Measurements from ENCODE around the gene MRPL20.
A peak's percentile ranks its signal among the peaks of the same experiment; 100 is the strongest.
"Not testable (repeated sequence)": the region's sequence is repeated elsewhere in the genome, so short reads cannot be mapped to it uniquely, and the experiment has no call there.

MRPL20 gene

GRCh38 chr1:1437033-1437903, 30.2 kb upstream of the MRPL20 start:
- DNase-seq, result no peak

GRCh38 chr1:1436630-1437032, 29.5 kb upstream of the MRPL20 start:
- DNase-seq, result no peak

DNA sequence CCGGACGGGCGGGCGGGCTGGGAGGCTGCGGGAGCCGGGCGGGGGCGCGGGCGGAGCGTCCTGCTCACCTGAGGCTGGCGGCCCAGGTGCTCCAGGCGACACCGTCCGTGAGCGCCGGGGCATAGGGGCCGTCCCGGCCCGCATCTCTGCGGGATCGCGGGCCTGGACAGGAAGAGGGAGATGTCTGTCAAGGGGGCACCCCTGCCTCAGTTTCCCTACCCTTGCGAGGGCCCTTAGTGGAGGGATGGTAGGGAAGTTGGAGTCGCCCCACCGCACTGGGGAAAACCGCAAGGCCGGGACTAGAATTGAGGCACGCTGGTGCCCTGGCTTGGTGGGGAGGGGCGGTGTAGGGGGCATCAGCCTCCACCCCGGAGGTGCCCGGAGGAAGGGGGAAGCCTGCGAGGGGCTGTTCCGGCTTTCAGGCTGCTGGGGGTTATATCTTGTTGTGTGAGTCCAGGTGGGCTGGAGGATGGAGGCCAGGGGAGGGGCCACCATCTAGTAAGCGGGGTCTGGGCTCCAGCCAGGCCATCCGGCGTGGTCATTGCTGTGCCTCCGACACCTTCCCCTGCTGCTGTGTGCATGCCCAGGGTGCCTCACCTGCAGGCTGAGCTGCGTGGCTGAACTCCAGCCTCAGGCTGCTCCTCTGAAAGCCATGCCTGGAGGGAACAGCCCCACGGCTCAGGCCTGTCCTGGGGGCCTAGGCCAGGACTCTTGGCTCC, 29.0 kb upstream of the MRPL20 start:
- DNase-seq, result no peak

DNA sequence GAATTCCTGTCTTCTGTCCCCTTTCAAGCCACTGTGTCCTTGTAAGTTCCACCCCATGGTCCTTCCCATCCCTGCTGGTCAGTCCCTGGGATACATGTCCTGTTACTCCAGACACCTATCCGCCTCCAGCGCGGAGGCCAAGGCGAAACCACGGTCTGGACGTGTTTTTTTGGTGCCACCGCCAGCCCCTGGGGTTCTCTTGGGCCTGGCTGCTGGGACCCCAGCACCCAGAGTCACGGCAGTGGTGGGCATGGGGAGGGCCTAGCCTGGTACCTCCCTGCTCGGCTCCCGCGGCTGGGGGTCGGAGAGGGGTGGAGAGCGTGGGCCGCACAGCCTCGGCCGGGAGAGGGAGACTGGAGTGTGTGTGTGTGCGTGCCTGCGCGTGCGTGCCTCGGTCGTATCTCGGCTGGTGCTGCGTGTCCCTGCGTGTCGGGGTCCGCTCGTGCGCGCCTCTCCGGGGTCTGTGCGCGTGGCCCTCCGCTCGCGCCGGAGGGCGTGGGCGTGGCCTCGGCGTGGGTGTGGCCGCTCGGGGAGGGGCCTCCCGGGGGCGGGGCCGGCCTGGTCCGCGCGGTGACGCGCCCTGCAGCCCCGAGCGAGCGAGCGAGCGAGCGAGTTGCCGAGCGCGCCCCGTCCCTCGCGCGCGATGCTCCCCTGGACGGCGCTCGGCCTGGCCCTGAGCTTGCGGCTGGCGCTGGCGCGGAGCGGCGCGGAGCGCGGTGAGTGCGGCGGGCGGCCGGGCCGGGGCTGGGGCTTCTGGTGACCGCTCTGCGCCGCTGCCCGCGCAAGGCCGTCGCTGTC, 28.2 kb upstream of the MRPL20 start, which contains the start of gene VWA1:
Gene VWA1, plus strand, starts transcription at position 585 of the 798 bp plus-strand sequence. Its CDS starts 59 bp downstream, at position 644.
- peak; percentile 72 for DNase-seq

- DNase-seq, result no peak
Observed at GRCh38 chr1:1434824-1435105, 27.7 kb upstream of the MRPL20 start.

- DNase-seq, result no peak
Observed at GRCh38 chr1:1434131-1434823, 27.2 kb upstream of the MRPL20 start.

DNA sequence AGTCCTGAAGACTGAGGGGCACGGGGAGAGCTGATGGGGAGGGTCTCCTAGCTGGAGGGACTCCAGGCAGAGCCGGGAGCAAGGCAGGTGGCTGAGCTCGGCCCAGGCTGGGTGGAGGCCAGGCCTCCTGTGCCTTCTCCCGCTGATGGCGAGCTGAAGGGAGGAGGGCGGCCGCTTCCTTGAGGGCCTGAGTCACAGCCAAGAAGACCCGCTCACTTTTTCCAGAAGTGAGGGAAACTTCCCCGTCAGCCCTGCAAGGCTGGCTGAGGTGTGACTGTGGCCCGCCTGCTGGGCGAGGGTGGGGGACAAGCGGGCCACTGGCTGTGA, 26.7 kb upstream of the MRPL20 start:
- peak; percentile 56 for DNase-seq

GRCh38 chr1:1432951-1433803, 26.1 kb upstream of the MRPL20 start:
- DNase-seq, result no peak

DNA sequence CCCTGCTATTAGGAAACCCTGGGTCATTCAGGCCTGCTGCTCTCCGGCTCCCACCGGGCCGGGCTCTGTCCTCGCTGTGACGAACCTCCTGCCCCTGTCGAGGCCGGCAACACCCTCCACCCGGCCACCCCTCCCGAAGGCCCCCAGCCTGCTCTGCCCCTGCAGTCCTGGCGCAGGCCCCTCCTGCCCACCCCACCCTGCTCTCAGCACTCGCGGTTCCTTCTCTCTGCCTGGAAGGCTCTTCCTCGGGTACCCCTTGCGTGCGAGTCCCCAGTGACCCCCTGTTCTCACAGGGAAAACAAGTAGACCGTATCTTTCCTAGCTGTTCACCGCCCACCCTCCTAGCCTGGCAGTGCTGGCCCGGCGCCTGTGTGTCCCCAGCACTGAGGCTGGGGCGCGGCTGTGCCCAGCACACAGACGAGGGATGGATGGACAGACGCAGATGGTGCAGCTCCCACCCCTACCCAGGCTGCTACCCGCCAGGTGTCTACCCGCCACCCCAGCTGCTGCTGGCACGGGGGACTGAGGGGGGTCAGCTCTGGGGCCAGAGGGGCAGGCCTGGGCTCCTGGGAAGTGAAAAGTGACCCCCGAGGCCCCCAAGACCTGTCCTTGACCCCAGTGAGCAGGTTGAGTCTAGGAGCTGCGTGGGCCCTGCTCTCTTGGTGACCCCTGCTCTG, 25.3 kb upstream of the MRPL20 start:
- DNase-seq, result no peak

DNA sequence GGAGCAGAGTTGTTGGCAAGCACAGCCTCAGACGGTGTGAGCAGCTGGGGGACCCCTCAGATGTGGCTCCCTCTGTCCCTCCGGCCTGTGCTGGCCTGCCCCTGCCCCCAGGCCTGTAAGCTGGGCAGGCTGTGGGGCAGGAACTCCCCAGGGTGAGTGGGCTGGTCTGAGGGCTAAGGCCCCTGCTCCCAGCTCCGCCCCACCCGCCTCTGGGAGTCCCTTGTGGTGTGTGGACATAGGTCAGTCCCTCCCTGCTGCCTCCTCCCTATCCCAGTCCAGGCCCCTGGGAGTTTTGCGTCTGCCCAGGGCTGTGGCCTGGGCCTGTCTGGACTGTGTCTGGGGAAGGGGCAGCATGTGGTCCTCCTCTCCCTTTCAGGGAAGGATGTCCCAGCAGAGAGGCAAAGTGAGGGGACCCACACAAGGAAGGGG, 24.8 kb upstream of the MRPL20 start:
- DNase-seq, result no peak

- no peak for DNase-seq
Observed at GRCh38 chr1:1430992-1431844, 24.1 kb upstream of the MRPL20 start.

- no peak for DNase-seq
Observed at GRCh38 chr1:1430114-1430982, 23.3 kb upstream of the MRPL20 start.

DNA sequence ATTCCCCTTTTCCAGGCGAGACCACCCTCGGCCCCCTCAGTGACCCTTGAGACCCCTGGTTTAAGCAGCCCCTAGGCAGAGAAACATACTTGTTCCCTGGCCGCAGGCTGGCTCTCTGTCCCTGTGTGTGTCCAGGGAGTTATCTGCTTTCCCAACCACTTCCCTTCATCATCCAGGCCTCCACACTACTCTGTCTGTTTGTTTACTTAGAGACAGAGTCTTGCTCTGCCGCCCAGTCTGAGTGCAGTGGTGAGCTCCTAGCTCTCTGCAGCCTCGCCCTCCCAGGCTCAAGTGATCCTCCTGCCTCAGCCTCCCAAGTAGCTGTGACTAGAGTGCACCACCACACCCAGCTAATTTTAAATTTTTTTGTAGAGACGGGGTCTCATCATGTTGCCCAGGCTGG, 22.6 kb upstream of the MRPL20 start:
- DNase-seq, result no peak

DNA sequence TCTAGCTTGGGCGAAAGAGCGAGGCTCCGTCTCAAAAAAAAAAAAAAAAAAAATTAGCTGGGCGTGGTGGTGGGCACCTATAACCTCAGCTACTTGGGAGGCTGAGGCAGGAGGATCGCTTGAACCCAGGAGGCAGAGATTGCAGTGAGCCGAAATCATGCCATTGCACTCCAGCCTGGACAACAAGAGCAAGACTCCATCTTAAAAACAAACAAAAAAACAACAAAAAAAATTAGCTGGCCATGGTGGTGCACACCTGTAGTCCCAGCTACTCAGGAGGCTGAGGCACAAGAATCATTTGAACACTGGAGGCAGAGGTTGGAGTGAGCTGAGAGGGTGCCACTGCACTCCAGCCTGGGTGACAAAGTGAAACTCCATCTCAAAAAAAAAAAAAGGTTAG, 21.9 kb upstream of the MRPL20 start:
- DNase-seq, result not testable (repeated sequence)

DNA sequence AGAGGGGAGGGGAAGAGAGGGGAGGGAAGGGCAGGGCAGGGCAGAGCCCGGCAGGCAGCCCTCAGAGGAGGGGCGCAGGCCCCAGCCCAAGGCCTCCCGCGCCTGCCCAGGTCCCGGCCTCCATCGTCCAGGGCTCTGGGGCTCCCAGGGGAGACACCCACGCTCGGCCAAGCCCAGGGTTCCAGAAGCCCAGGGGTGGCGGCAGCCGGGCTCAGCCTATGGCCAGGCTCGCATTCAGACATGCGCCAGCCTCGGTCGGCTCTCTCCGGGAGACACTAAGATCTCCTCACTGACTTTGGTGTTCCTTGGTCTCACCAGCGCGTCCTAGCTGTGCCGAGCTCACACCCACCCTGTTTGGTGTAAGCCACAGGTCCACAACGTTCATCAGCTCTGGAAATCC, 21.1 kb upstream of the MRPL20 start:
- no peak for DNase-seq

DNA sequence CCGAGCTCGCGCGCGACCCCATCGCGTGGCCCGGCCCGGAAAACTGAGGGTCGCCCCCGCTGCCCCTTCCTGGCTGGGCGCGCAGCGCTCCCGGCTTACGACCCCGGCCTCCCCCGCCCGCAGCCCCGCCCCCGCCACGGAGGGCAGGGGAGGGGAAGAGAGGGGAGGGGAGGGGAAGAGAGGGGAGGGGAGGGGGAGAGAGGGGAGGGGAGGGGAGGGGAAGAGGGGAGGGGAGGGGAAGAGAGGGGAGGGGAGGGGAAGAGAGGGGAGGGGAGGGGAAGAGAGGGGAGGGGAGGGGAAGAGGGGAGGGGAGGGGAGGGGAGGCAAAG, 20.7 kb upstream of the MRPL20 start:
- DNase-seq, result no peak

GRCh38 chr1:1427106-1427819, 20.2 kb upstream of the MRPL20 start:
- DNase-seq, result no peak

DNA sequence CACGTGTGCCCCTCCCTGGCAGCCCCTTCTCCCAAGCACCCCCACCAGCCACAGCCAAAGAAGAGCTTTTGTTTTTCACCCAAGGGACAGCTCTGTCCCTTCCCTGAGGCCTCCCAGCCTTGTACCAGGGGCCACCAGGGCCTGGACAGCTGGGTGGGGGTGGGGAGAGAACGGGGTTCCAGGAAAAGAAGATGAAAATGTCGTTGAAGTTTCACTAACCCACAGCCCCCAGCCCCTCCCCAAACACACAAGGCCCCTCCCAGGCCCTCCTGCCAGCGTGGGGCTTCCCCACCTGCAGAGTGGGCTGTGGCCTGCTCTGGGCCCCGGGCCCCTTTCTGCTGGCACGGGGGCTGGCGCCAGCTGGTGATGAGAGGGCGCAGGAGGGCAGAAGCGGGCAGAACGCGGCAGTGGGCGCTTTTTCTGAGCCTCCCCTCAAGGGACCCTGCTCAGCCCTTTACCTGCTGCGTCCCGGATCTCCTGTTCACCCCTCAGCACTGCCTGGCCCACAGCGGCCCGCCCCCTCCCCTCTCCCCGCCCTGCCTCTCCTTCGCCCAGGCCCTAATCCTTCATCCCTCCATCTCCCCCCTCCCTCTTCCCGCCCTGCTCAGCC, 19.5 kb upstream of the MRPL20 start:
- DNase-seq, result no peak
